ENCODE results near the gene KIFAP3. TPM values are rescaled to one million over a fixed set of nuclear protein-coding genes. Genes with fewer than 3 reads are reported as not detected.
"Not testable (repeated sequence)": the region's sequence is repeated elsewhere in the genome, so short reads cannot be mapped to it uniquely, and the experiment has no call there.

Gene KIFAP3
- total RNA-seq, 2 experiments from 2014 or later, result 19.4 to 20.6 TPM

- Mint-ChIP-seq H3K27me3 (no peaks in the 10 kb centered on the region), H3K27ac (no peak overlapping the region), H3K4me3 (no peak overlapping the region), H3K36me3 (peaks cover 34% of the 10 kb centered on the region), H3K4me1 (peaks cover 7% of the 10 kb centered on the region), H3K9me3 (peaks cover 3% of the 10 kb centered on the region)
- no peak for ATAC-seq (ENCODE audit: low read depth)
- no peak for DNase-seq
- POLR2A ChIA-PET, result no interaction called here
Observed at GRCh38 chr1:169877800-169878491, 196.5 kb downstream of the KIFAP3 start.

GRCh38 chr1:169874229-169874628, 200.3 kb downstream of the KIFAP3 start:
- no peak for ATAC-seq (ENCODE audit: low read depth)
- Mint-ChIP-seq H3K4me3 (no peak overlapping the region), H3K4me1 (peaks cover 5% of the 10 kb centered on the region), H3K36me3 (peaks cover 56% of the 10 kb centered on the region), H3K27me3 (no peaks in the 10 kb centered on the region), H3K27ac (no peak overlapping the region), H3K9me3 (peaks cover 7% of the 10 kb centered on the region)
- no peak for DNase-seq
- POLR2A ChIA-PET, result no interaction called here

GRCh38 chr1:169873582-169874199, 200.8 kb downstream of the KIFAP3 start:
- Mint-ChIP-seq H3K4me3 (no peak overlapping the region), H3K27ac (no peak overlapping the region), H3K4me1 (peaks cover 5% of the 10 kb centered on the region), H3K9me3 (peaks cover 7% of the 10 kb centered on the region), H3K27me3 (no peaks in the 10 kb centered on the region), H3K36me3 (peaks cover 61% of the 10 kb centered on the region)
- DNase-seq, result no peak
- POLR2A ChIA-PET, result no interaction called here
- ATAC-seq (ENCODE audit: low read depth), result no peak

- H3K4me1 Mint-ChIP-seq, result peaks cover 5% of the 10 kb centered on the region
- H3K4me3 Mint-ChIP-seq, result no peak overlapping the region
- ATAC-seq (ENCODE audit: low read depth) (no peak), DNase-seq (no peak)
- H3K27ac Mint-ChIP-seq, result peak overlapping the region; percentile 20
- POLR2A ChIA-PET, result no interaction called here
- peaks cover 7% of the 10 kb centered on the region for H3K9me3 Mint-ChIP-seq
- no peaks in the 10 kb centered on the region for H3K27me3 Mint-ChIP-seq
- H3K36me3 Mint-ChIP-seq, result peaks cover 66% of the 10 kb centered on the region
Observed at GRCh38 chr1:169872906-169873305, 201.6 kb downstream of the KIFAP3 start.

- H3K9me3 Mint-ChIP-seq; H3K27me3 Mint-ChIP-seq; H3K4me1 Mint-ChIP-seq; DNase-seq; H3K27ac Mint-ChIP-seq; ATAC-seq (ENCODE audit: low read depth); H3K4me3 Mint-ChIP-seq; POLR2A ChIA-PET: not testable (repeated sequence)
- H3K36me3 Mint-ChIP-seq, result peaks cover 64% of the 10 kb centered on the region
Observed at GRCh38 chr1:169871988-169872387, 202.5 kb downstream of the KIFAP3 start.

Other genes starting within 250 kb of the KIFAP3 start
- gene SCYL3, start 180.8 kb downstream of the KIFAP3 start, total RNA-seq, result 10 to 100 TPM; 15.6 to 19.2 TPM
- gene NTMT2, start 71.3 kb upstream of the KIFAP3 start, total RNA-seq, result not detected